ENCODE results near the gene HYI. TPM values are rescaled to one million over a fixed set of nuclear protein-coding genes. Genes with fewer than 3 reads are reported as not detected.

Gene HYI
- total RNA-seq, 1 donor from 2014 or later: 23.4 TPM

DNA sequence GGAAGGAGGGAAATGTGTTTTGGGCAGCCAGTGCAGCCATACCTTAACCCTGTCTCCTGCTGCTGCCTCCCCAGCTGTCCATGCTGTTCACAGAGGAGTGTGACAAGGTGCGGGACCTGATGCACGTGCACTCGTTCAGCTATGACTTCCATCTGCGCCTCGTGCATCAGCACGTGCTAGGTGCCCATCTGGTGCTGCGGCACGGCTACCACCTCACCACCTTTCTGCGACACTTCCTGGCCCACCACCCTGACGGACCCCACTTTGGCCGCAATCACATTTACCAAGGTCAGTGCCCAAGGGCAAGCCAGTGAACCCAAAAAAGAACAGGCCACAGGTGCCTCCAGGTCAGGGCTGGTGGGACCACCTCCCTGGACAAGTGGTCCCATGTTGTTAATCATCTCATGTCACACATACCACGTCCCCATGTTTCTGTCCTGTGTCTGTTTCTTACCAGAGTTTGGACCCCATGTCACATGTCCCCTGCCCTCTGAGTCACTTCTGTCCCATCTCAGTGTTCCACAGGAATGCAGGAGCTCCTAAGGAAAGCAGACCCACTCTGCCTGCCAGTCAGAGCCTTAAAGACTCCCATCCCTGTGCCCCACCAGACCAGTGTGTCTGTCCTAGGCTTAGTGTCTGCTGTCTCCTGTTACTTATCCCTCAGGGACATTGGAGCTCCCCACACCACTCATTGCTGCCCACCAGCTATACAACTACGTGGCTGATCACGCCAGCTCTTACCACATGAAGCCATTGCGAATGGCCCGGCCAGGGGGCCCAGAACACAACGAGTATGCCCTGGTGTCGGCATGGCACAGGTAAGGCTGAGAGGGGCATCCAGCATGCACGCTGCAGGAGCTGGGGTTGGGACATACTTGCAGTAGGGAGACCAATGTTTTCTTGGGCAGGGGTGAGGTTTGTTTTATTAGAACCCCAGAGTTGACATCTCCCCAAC is 6.6 kb downstream of the HYI start:
- ATAC-seq: no peak
- no peak for DNase-seq
- intact Hi-C loops (cut with micrococcal nuclease): no loop called here

DNA sequence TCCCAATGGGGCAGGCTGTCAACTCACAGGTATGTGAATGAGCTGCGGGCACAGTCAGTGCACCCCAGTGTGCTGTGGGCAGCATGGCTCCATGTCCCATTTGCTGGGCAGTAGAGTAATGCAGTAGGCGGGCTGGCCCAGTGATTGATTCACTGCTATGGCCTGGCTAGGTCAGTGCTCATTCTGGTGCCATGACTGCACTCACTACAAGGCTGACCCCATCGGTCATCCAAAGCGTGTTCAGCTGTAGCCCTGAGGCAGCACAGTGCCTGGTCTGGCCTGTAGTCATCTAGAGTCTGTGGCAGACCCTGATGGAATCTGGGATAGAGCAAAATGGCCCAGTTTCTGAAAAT is 7.4 kb downstream of the HYI start:
- intact Hi-C loops (cut with micrococcal nuclease): no loop called here
- ATAC-seq: no peak
- no peak for DNase-seq

- ATAC-seq: no peak
- no peak for DNase-seq
- intact Hi-C loops (cut with micrococcal nuclease): no loop called here
Measured at GRCh38 chr1:43445606-43446387, 7.9 kb downstream of the HYI start.

- intact Hi-C loops (cut with micrococcal nuclease): no loop called here
- ATAC-seq (peak; percentile 37), DNase-seq (no peak)
Measured at GRCh38 chr1:43444836-43445235, 8.9 kb downstream of the HYI start.

GRCh38 chr1:43444151-43444828 is 9.4 kb downstream of the HYI start:
- intact Hi-C loops (cut with micrococcal nuclease): no loop called here
- ATAC-seq (no peak), DNase-seq (no peak)

GRCh38 chr1:43443197-43443946 is 10.4 kb downstream of the HYI start:
- DNase-seq (no peak), ATAC-seq (no peak)
- intact Hi-C loops (cut with micrococcal nuclease): no loop called here

DNA sequence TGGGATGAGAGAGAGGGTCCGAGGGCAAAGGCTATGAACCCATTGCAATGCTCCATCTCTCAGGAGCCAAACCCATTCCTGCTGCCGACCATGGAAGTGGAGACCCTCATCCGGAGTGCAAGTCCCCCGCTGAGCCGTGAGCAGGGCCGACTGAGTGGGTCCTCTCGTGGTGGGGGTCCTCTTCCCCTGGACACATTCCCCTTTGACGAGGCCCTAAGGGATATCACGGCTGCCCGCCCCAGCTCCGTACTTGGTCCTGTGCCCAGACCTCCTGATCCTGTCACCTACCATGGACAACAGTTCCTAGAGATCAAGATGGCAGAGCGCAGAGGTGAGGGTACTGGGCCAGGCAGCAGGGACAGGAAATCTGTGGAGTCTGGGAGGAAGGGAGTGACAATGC is 11.0 kb downstream of the HYI start:
- no peak for ATAC-seq
- intact Hi-C loops (cut with micrococcal nuclease): no loop called here
- no peak for DNase-seq

- ATAC-seq (no peak), DNase-seq (no peak)
- intact Hi-C loops (cut with micrococcal nuclease): no loop called here
Measured at GRCh38 chr1:43441894-43442637, 11.7 kb downstream of the HYI start.

DNA sequence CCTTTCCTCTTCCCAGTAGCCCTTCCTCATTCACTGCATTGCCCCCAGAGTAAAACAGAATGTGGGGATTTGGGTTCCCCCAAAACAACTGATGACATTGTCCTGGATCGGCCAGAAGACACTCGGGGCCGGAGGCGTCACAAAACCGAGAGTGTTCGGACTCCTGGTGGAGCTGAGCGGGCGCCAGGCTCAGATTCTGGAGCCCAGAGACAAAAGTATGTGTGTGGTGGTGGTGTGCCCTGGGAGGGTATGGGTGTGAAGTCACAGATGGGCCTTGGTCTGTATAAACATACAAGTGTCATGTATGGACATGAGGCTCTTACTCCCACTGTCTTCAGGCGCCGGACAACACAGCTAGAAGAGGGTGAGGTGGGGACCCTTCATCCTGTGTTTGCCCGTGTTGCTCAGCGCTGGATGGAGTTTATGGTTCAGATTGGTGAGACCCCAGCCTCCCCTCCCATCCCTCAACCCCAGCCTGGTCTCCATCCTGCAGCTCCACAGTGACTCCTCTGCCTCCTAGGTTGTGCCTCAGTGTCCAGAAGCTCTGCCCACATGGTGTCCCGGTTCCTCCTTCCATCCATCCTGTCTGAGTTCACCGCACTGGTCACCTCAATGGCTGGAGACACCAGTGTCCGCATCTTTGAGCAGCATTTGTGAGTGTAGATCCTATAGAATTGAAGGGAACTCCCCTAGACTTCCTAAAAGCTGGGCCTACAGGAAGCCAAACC is 12.4 kb downstream of the HYI start:
- DNase-seq: no peak
- intact Hi-C loops (cut with micrococcal nuclease): no loop called here
- ATAC-seq: no peak

GRCh38 chr1:43440358-43440757 is 13.4 kb downstream of the HYI start:
- intact Hi-C loops (cut with micrococcal nuclease): no loop called here
- no peak for DNase-seq
- no peak for ATAC-seq

DNA sequence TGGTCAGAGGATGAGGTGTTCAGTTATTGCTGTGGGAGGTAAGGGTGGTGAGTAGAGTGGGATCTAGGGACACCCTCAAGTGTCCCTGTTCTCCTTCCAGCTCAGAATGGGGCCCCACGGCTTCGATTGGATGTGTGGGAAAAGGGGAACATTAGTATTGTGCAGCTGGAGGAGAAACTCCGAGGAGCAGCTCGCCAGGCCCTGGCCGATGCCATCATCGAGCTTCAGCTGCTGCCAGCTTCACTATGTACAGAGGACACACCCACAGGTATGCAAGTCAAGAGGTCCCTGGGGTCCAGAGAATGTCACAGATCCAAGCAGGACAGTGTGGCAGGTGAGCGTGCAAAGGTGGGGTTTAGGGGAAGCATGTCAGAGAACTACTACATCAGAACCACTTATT is 13.9 kb downstream of the HYI start:
- no peak for ATAC-seq

DNA sequence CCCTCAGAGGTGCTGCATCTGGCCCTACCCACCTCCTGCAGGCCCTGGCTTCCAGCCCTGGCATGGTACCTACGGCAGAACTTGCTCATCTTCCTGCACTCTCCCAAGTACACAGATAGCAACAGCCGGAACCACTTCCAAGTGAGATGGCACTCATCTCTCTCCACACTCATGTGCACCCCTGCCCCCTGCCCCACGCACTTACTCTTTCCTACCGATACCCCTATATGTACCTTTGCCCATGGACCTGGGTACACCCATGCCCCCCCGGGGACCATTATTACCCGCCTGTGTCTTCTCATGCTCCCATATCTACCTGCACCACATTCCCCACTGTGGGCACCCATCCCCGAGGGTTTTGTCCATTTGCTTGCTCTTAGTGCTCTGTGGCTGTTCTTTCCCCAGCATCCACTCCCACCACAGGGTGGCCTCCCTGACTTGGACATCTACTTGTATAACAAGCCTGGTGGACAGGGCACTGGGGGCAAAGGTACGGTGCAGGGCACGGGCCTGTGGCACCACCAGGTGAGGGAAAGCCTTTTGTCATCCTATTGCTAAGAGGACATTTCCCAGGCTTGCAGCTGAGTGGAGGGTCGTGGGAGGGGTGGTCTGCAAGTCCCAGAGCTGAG is 14.7 kb downstream of the HYI start:
- intact Hi-C loops (cut with micrococcal nuclease): no loop called here
- ATAC-seq: no peak
- DNase-seq: no peak

More for the DNA sequence above, 13.9 kb downstream of the HYI start:
- DNase-seq: no peak
- intact Hi-C loops (cut with micrococcal nuclease): no loop called here

DNA sequence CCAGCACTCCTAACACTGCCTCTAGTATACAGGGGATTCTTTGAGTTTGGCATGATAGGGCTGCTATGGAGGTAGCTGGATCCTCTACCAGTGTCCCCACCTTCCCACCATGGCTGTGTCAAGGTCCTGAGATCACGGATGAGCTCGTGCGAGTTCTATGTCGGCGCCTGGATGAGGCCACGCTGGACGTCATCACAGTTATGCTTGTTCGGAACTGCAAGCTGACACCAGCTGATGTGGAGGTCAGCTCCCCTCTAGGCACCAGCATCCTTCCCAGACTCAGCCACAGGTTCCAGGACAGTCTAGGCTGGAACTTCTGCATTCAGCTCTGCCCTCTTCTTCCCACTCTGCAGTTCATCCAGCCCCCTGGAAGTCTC is 15.2 kb downstream of the HYI start:
- intact Hi-C loops (cut with micrococcal nuclease): no loop called here
- ATAC-seq: no peak
- no peak for DNase-seq

DNA sequence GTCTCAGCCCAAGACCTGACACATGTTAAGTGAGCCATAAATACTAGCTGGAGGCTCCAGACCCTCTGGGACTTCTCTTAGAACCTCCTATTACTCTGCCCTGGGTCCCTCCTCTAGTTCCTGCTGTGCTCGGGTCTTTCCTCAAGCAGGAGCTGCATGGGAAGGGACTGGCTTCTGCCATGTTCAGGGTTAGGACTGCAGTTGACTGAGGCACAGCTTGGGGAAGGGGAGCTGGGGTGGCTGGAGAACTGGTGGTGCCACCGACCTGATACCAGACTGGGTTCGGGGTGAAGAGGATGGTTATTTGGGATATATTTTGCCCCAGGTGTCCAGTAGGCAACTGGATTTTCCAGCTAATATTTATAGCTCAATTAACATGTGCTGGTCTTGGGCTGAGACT is 15.7 kb downstream of the HYI start:
- no peak for ATAC-seq
- DNase-seq: no peak
- intact Hi-C loops (cut with micrococcal nuclease): no loop called here

DNA sequence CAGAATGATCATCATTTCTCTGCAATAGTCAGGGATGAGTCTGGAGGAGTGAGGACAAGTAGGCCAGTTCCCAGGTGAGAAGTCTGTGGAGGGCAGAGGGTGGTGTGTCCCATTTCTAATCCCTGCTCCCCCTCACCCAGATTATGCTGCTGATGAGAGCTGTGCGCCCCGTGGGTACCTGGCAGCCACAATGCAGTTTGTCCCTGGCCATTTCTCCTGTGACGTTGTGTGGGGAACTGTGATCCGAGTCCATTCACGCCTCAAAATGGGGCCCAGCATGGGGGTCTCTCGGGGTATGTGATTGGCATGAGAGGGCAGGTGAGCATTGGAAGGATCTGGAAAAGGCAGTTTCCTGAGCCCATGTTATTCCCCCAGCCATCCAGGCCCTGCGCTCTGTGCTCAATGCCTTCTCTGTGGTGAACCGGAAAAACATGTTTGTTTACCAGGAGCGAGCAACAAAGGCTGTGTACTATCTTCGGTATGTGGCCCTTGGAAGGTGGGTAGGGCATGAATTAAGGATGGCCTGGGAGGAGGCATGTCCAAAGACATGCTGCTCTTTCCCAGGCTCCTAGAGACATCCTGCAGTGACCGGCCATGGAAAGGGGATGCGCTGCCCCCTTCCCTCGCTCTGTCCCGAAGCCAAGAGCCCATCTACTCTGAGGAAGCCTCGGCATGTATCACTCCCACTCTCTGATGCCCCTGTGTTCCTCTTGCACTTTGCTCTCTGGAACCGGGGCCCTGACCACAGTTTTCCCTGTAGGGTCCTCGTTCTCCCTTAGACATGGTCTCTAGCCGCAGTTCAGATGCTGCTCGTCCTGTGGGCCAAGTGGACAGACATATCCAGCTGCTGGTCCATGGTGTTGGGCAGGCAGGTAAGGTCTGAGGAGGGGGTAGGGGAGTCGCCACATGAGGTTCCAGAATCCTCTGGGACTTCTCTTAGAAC is 16.4 kb downstream of the HYI start:
- intact Hi-C loops (cut with micrococcal nuclease): no loop called here
- ATAC-seq: no peak

GRCh38 chr1:43436371-43436770 is 17.4 kb downstream of the HYI start:
- DNase-seq (no peak), ATAC-seq (no peak)
- intact Hi-C loops (cut with micrococcal nuclease): no loop called here

More for the DNA sequence above, 16.4 kb downstream of the HYI start:
- no peak for DNase-seq

Measured in left ventricle myocardium superior (tissue), 1 donor.